ENCODE results near the gene TECPR2. TPM values are rescaled to one million over a fixed set of nuclear protein-coding genes. Genes with fewer than 3 reads are reported as not detected.
"Not testable (repeated sequence)": the region's sequence is repeated elsewhere in the genome, so short reads cannot be mapped to it uniquely, and the experiment has no call there.

TECPR2 gene
- total RNA-seq, 1 donor from 2014 or later: 21.4 TPM

- Histone ChIP-seq H3K4me1 (peaks cover 15% of the 10 kb centered on the region), H3K4me3 (no peak overlapping the region), H3K36me3 (no peaks in the 10 kb centered on the region), H3K9me3 (no peaks in the 10 kb centered on the region), H3K27ac (no peak overlapping the region), H3K27me3 (no peaks in the 10 kb centered on the region)
- ATAC-seq (no peak), DNase-seq (no peak)
- intact Hi-C loops (cut with DNase I): loop anchor here (5.0 kb wide), 1 partner anchor 78 kb away; no protein-coding TSS in a partner anchor
- TF ChIP-seq, protein P1, sequence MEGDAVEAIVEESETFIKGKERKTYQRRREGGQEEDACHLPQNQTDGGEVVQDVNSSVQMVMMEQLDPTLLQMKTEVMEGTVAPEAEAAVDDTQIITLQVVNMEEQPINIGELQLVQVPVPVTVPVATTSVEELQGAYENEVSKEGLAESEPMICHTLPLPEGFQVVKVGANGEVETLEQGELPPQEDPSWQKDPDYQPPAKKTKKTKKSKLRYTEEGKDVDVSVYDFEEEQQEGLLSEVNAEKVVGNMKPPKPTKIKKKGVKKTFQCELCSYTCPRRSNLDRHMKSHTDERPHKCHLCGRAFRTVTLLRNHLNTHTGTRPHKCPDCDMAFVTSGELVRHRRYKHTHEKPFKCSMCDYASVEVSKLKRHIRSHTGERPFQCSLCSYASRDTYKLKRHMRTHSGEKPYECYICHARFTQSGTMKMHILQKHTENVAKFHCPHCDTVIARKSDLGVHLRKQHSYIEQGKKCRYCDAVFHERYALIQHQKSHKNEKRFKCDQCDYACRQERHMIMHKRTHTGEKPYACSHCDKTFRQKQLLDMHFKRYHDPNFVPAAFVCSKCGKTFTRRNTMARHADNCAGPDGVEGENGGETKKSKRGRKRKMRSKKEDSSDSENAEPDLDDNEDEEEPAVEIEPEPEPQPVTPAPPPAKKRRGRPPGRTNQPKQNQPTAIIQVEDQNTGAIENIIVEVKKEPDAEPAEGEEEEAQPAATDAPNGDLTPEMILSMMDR (IDR thresholded peaks at IDR 0.05): no peak
These were observed 152.4 kb downstream of the TECPR2 start for GRCh38 chr14:102514987-102515733.

GRCh38 chr14:102516531-102517391 lies 154.0 kb downstream of the TECPR2 start:
- DNase-seq (peak; percentile 82), ATAC-seq (peak; percentile 90)
- intact Hi-C loops (cut with DNase I): loop anchor here (5.0 kb wide), 1 partner anchor 79 kb away; no protein-coding TSS in a partner anchor

GRCh38 chr14:102517392-102518062 lies 154.8 kb downstream of the TECPR2 start:
- H3K27me3 ChIP-seq: no peaks in the 10 kb centered on the region
- H3K4me3 ChIP-seq: peak overlapping the region; percentile 64
- H3K4me1 ChIP-seq: peaks cover 5% of the 10 kb centered on the region
- no peaks in the 10 kb centered on the region for H3K36me3 ChIP-seq
- ATAC-seq (peak; percentile 36), DNase-seq (peak; percentile 71)
- peak overlapping the region; percentile 51 for H3K27ac ChIP-seq
- TF ChIP-seq, protein P1 (IDR thresholded peaks at IDR 0.05): no peak
- H3K9me3 ChIP-seq: no peaks in the 10 kb centered on the region
- intact Hi-C loops (cut with DNase I): loop anchor here (5.0 kb wide), 1 partner anchor 80 kb away; no protein-coding TSS in a partner anchor

More at GRCh38 chr14:102516531-102517391, 154.0 kb downstream of the TECPR2 start:
- Histone ChIP-seq H3K4me1 (peaks cover 5% of the 10 kb centered on the region), H3K27ac (peak overlapping the region; percentile 51), H3K4me3 (peak overlapping the region; percentile 64), H3K36me3 (no peaks in the 10 kb centered on the region), H3K27me3 (no peaks in the 10 kb centered on the region), H3K9me3 (no peaks in the 10 kb centered on the region)
- TF ChIP-seq, protein P1 (IDR thresholded peaks at IDR 0.05): peak; percentile 75

- H3K9me3 ChIP-seq: no peaks in the 10 kb centered on the region
- H3K27me3 ChIP-seq: no peaks in the 10 kb centered on the region
- intact Hi-C loops (cut with DNase I): loop anchor here (5.0 kb wide), 1 partner anchor 81 kb away; no protein-coding TSS in a partner anchor
- no peak overlapping the region for H3K4me3 ChIP-seq
- peaks cover 5% of the 10 kb centered on the region for H3K4me1 ChIP-seq
- DNase-seq (no peak), ATAC-seq (no peak)
- TF ChIP-seq, protein P1 (IDR thresholded peaks at IDR 0.05): no peak
- H3K36me3 ChIP-seq: no peaks in the 10 kb centered on the region
- no peak overlapping the region for H3K27ac ChIP-seq
These were observed 155.4 kb downstream of the TECPR2 start for GRCh38 chr14:102518063-102518648.

GRCh38 chr14:102519709-102520108 lies 157.0 kb downstream of the TECPR2 start:
- not testable (repeated sequence) for H3K27ac ChIP-seq, H3K4me3 ChIP-seq, ATAC-seq, H3K9me3 ChIP-seq, DNase-seq, H3K27me3 ChIP-seq, H3K36me3 ChIP-seq
- H3K4me1 ChIP-seq: peaks cover 14% of the 10 kb centered on the region
- intact Hi-C loops (cut with DNase I): loop anchor here (5.0 kb wide), 1 partner anchor 82 kb away; no protein-coding TSS in a partner anchor

Data from upper lobe of right lung (tissue), 1 donor.